Measurements from ENCODE around the gene TECTB. TPM values are rescaled to one million over a fixed set of nuclear protein-coding genes. Genes with fewer than 3 reads are reported as not detected.
"Not testable (repeated sequence)": the region's sequence is repeated elsewhere in the genome, so short reads cannot be mapped to it uniquely, and the experiment has no call there.

The TECTB gene
- not detected for total RNA-seq

DNA sequence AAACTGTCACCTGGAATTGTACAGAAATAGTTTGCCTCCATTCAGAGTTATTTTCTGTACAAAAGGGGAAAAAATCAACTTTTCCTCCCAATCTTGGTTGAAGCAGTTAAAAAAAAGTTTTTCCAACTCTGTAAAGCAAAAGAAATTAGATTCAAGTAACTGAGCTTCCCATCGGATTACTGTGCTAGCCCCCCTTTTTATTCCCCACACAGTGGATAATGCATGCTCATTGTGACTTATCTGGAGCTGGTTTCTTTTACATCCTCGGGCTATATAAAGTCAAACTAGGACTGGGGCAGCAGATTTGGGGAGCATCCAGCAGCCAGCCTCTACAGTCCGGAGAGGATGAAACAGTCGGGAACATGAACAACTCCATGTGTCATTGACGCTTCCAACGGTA, at the start of gene TECTB:
TSS of gene TECTB (plus strand) at position 301 of the 400 bp plus-strand sequence. CDS start 335 bp downstream, outside the sequence.
- Mint-ChIP-seq H3K4me1 (no peaks in the 10 kb centered on the region), H3K4me3 (no peak within 1 kb of the TSS), H3K27me3 (peaks cover 35% of the 10 kb centered on the region), H3K9me3 (no peaks in the 10 kb centered on the region), H3K36me3 (ENCODE audit: low read depth) (no peaks in the 10 kb centered on the region), H3K27ac (no peak within 1 kb of the TSS)
- ATAC-seq (replicated peaks), result no peak

DNA sequence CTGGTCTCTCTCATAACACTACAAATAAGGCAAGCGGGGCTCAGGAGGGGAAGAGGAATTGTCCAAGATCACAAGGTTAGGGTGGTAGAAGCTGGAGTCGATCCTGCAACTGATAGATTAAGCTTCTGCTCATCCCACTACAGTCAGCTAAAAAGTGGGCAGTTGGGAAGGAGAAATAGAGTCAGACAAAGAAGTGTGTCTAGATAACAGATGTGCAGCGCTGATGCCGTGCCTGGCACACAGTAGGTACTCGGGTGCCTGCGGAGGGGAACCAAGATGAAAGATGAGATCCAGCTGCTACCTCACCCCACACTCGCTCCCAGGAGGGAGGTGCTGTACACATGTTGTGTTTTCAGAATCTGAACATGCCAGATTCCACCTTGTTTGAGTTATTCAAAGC, 48.1 kb upstream of the TECTB start:
- H3K27me3 Mint-ChIP-seq, result peaks cover 6% of the 10 kb centered on the region
- no peaks in the 10 kb centered on the region for H3K9me3 Mint-ChIP-seq
- no peak for ATAC-seq (replicated peaks)
- H3K27ac Mint-ChIP-seq, result no peak overlapping the region
- no peaks in the 10 kb centered on the region for H3K4me1 Mint-ChIP-seq
- H3K4me3 Mint-ChIP-seq, result no peak overlapping the region
- H3K36me3 Mint-ChIP-seq (ENCODE audit: low read depth), result no peaks in the 10 kb centered on the region

DNA sequence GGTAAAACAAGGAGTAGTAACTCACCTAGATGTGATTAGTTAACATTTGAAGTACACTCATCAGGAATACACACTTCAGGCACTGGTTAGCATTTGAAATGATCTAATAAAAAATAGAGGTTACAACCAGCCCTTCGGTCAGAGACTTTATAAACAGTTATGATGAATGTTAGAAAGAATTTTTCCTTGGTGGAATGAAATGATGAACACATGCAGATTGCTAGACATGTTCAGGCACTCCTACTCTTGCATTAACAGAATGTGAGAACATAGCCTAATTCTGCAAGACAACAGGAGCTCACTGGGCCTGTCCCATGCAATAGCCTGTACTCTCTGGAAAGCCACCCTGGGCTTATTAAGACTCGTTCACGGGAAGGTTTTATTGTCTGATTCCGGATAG, 47.3 kb upstream of the TECTB start:
- H3K9me3 Mint-ChIP-seq, result peaks cover 1% of the 10 kb centered on the region
- no peak overlapping the region for H3K4me3 Mint-ChIP-seq
- H3K27me3 Mint-ChIP-seq, result peaks cover 8% of the 10 kb centered on the region
- H3K36me3 Mint-ChIP-seq (ENCODE audit: low read depth), result no peaks in the 10 kb centered on the region
- ATAC-seq (replicated peaks), result no peak
- no peak overlapping the region for H3K27ac Mint-ChIP-seq
- H3K4me1 Mint-ChIP-seq, result no peaks in the 10 kb centered on the region

DNA sequence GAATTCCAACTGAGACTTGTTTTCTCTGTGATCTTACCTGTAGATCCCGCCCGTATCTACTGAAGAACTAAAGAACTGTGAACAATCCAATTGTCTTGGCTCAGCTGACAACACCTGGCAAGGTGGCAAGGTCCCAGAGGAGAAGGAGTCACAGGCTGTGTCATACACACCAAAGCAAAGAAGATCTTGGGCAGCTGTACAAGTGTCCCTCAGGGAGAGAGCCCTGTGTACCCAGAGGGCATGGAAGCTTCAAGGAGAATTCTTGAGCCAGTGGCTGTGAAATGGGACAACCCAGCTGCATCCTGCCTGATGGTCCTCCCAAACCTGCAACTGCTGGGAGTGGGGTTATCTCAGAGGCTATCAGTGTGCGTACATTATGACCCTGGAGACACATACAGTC, 46.7 kb upstream of the TECTB start:
- no peak for ATAC-seq (replicated peaks)
- Mint-ChIP-seq H3K9me3 (peaks cover 4% of the 10 kb centered on the region), H3K27me3 (peaks cover 9% of the 10 kb centered on the region), H3K4me1 (no peaks in the 10 kb centered on the region), H3K36me3 (ENCODE audit: low read depth) (no peaks in the 10 kb centered on the region), H3K27ac (no peak overlapping the region), H3K4me3 (no peak overlapping the region)

DNA sequence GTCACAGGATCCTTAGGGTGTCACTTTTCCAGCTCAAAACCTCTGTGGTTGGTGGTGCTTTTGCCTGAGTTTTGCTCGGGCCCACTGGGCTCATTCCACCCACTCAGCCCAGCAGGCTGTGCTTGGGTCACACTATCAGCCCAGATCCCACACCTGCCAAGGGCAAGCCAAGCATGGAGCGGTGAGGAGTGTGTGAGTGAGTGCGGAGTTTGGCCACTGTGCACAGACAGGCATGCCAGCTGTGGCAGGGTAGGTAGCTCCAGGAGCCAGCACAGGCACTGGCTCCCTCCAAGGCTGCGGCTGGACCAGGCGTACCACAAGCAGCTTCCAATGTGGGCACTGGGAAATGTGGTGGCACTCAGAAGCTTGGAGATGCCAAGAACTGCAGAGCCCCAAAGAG, 43.9 kb upstream of the TECTB start:
- Mint-ChIP-seq H3K36me3 (ENCODE audit: low read depth) (no peaks in the 10 kb centered on the region), H3K4me1 (no peaks in the 10 kb centered on the region), H3K4me3 (no peak overlapping the region), H3K9me3 (peaks cover 4% of the 10 kb centered on the region), H3K27me3 (peaks cover 9% of the 10 kb centered on the region), H3K27ac (no peak overlapping the region)
- ATAC-seq (replicated peaks), result no peak

DNA sequence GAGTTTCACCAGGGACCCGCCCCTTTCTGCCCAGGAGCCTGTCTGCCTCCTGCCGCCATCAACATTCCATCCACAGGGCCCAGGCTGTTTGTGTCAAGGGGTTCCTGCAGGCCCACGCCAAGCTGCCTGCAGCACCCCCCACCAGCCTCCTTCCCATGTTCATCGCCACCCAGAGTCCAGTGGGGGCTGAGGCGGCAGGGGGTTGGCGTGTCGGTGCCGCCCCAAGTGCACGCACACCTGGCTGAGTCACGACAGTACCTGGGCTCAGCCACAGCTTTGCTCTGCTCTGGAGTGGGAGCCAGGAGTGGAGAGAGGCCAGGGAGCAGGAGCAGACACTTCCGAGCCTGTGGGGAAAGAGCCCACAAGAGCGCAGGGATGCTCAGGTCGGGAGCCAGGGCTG, 42.8 kb upstream of the TECTB start:
- peaks cover 9% of the 10 kb centered on the region for H3K27me3 Mint-ChIP-seq
- no peaks in the 10 kb centered on the region for H3K4me1 Mint-ChIP-seq
- H3K36me3 Mint-ChIP-seq (ENCODE audit: low read depth), result no peaks in the 10 kb centered on the region
- no peak overlapping the region for H3K4me3 Mint-ChIP-seq
- peaks cover 4% of the 10 kb centered on the region for H3K9me3 Mint-ChIP-seq
- no peak overlapping the region for H3K27ac Mint-ChIP-seq
- ATAC-seq (replicated peaks), result no peak

DNA sequence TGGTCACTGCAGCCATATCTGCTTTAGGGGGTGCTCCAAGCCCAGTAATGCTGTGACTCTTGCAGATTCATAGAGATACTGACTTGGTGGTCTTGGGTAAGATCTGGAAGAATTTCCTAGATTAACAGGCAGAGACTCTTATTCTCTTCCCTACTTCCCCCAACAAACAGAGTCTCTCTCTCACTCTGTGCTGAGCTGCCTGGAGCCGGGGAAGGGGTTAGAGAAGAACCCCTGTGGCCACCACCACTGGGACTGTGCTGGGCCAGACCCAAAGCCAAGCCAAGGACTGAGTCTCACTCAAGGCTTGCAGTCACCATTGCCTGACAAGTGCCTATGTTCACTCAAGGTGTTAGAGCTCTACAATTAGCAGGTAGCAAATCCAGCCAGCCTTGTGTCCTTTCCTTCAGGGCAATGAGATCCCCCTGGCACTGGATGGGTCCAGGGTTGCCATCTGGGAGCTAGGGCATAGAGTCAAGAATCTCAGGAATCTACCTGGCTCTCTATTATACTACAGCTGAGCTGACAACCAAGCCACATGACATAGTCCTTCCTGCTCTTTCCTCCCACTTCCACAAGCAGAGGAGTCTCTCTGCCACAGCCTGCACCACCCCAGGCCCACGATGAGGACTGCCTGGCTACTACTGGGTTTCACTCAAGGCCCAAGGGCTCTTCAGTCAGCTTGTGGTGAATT, 41.4 kb upstream of the TECTB start:
- H3K4me1 Mint-ChIP-seq, result no peaks in the 10 kb centered on the region
- no peak overlapping the region for H3K27ac Mint-ChIP-seq
- H3K27me3 Mint-ChIP-seq, result peaks cover 13% of the 10 kb centered on the region
- no peak for ATAC-seq (replicated peaks)
- H3K4me3 Mint-ChIP-seq, result no peak overlapping the region
- peaks cover 4% of the 10 kb centered on the region for H3K9me3 Mint-ChIP-seq
- no peaks in the 10 kb centered on the region for H3K36me3 Mint-ChIP-seq (ENCODE audit: low read depth)

DNA sequence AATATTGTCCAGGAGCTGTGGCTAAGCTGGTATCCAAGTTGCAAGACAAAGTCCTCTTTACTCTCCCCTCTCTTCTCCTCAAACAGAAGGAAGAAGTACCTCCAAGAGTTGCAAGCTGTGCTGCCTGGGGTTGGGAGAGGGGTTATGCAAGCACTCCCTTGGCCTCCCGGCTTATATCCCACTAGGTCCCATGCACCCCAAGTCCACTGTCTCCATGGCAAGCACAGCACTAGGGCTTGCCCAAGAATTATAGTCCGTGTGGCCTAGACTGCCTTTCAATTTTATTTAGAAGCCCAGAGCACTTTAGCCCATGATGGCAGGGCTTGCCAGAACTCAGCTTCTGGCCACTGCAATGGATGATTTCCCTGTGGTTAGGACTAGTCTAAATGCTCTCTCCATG, 40.4 kb upstream of the TECTB start:
- Mint-ChIP-seq H3K9me3 (peaks cover 4% of the 10 kb centered on the region), H3K4me1 (no peaks in the 10 kb centered on the region), H3K27ac (no peak overlapping the region), H3K36me3 (ENCODE audit: low read depth) (no peaks in the 10 kb centered on the region), H3K27me3 (peaks cover 15% of the 10 kb centered on the region), H3K4me3 (no peak overlapping the region)
- no peak for ATAC-seq (replicated peaks)

DNA sequence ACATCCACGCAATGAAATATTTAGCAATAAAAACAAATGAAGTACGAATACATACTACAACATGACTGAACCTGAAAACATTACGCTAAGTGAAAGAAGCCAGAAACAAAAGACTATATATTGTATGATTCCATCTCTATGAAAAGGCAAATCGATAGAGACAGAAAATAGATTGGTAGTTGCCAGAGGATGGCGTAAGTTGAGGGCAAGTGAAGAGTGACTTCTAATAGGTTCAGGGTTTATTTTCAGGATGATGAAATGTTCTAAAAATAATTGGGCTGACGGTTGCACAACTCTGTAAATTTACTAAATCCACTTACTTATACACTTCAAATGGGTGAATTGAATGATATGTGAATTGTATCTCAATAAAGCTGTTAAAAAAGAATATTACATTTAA, 39.5 kb upstream of the TECTB start:
- Mint-ChIP-seq H3K27me3 (peaks cover 19% of the 10 kb centered on the region), H3K9me3 (peaks cover 4% of the 10 kb centered on the region)

DNA sequence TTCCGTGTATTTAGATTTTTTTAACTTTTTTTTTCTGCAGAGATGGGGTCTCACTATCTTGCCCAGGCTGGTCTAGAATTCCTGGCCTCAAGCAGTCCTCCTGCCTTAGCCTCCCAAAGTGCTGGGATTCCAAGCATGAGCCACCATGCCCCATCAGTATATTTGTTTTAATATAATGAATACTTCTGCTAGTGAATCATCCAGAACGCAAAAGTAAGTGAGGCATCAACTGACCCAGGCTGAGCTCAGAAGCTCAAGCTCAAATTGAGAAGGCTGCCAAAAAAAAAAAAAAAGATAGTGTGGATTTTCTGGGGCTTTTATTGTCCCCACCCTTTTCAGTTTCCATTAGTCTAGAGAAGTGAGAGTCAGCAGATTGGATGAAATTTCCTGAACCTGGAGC, 39.0 kb upstream of the TECTB start:
- peaks cover 19% of the 10 kb centered on the region for H3K27me3 Mint-ChIP-seq
- H3K4me3 Mint-ChIP-seq, result no peak overlapping the region
- peaks cover 4% of the 10 kb centered on the region for H3K9me3 Mint-ChIP-seq
- no peak for ATAC-seq (replicated peaks)
- H3K27ac Mint-ChIP-seq, result no peak overlapping the region
- H3K4me1 Mint-ChIP-seq, result no peaks in the 10 kb centered on the region
- no peaks in the 10 kb centered on the region for H3K36me3 Mint-ChIP-seq (ENCODE audit: low read depth)

More for the DNA sequence above, 39.5 kb upstream of the TECTB start:
- Mint-ChIP-seq H3K4me3 (no peak overlapping the region), H3K27ac (no peak overlapping the region), H3K36me3 (ENCODE audit: low read depth) (no peaks in the 10 kb centered on the region), H3K4me1 (no peaks in the 10 kb centered on the region)
- no peak for ATAC-seq (replicated peaks)

DNA sequence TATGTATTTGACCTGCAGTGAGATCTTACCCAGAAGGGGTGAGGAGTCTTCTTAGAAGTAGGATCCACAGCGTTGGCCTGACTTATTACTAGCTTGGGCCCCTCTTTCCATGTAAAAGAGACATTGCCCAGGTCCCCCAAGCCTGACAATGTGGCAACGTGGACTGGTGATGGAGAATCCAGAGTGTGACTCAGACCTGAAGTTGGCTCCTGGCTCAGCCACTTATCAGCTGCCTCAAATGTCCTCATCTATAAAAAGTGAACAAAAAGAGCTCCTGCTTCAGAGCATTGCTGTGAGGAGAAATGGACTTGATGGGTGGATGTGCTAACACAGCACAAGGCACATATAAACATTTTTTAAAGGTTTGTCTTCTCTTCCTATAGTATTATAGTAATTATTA, 35.4 kb upstream of the TECTB start:
- no peak overlapping the region for H3K4me3 Mint-ChIP-seq
- no peak overlapping the region for H3K27ac Mint-ChIP-seq
- H3K9me3 Mint-ChIP-seq, result peaks cover 4% of the 10 kb centered on the region
- H3K27me3 Mint-ChIP-seq, result peaks cover 13% of the 10 kb centered on the region
- no peaks in the 10 kb centered on the region for H3K36me3 Mint-ChIP-seq (ENCODE audit: low read depth)
- no peaks in the 10 kb centered on the region for H3K4me1 Mint-ChIP-seq
- no peak for ATAC-seq (replicated peaks)

DNA sequence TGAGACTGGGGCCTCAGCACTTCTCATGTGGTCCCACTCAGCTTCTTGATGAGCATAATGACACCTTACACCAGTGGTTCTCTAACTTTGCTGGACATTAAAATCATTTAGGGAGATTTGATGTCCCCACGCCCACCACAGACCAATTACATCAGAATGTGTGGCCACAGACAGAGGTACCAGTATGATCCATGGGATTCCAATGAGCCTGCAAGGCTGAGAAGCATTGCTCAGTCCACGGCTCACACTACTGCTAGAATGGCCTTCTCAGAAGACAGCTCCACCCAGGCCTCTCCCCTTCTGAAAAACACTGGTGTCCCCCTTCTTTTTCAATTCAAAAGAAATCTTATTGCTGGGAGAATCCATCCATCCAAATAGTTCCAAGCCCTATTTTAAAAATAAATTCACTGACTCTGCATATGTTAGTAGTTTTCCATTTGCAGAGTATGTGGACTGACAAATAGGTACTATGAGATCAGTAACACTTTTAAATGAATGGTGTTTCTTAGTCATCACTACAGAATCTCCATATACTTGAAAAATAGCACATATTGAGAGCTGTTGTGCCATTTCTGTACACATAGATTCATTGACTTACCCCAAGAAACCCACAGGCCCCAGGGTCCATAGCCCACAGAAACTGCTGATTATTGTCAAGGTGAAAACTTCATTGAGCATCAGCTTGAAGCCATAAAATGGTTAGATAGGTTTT, 34.5 kb upstream of the TECTB start:
- no peak for ATAC-seq (replicated peaks)
- Mint-ChIP-seq H3K27me3 (peaks cover 10% of the 10 kb centered on the region), H3K4me3 (no peak overlapping the region), H3K27ac (no peak overlapping the region), H3K9me3 (peaks cover 4% of the 10 kb centered on the region), H3K4me1 (no peaks in the 10 kb centered on the region), H3K36me3 (ENCODE audit: low read depth) (no peaks in the 10 kb centered on the region)

DNA sequence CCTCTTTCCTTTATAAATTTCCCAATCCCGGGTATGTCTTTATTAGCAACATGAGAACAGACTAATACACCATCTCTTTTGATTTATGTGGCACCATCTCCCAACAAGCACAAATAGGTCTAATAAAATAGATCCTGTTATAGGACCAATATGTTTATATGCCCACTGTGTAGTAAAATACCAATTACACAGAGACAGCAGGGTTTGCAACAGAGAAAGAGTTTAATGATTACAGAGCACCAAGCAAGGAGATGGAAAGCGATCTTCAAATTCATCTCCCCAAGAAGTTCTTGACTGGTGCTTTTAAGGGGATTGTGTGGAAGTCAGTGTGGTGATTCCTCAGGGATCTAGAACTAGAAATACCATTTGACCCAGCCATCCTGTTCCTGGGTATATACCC, 33.5 kb upstream of the TECTB start:
- H3K36me3 Mint-ChIP-seq (ENCODE audit: low read depth), result no peaks in the 10 kb centered on the region
- no peak for ATAC-seq (replicated peaks)
- H3K27ac Mint-ChIP-seq, result no peak overlapping the region
- H3K9me3 Mint-ChIP-seq, result peaks cover 4% of the 10 kb centered on the region
- peaks cover 10% of the 10 kb centered on the region for H3K27me3 Mint-ChIP-seq
- H3K4me1 Mint-ChIP-seq, result no peaks in the 10 kb centered on the region
- H3K4me3 Mint-ChIP-seq, result no peak overlapping the region

DNA sequence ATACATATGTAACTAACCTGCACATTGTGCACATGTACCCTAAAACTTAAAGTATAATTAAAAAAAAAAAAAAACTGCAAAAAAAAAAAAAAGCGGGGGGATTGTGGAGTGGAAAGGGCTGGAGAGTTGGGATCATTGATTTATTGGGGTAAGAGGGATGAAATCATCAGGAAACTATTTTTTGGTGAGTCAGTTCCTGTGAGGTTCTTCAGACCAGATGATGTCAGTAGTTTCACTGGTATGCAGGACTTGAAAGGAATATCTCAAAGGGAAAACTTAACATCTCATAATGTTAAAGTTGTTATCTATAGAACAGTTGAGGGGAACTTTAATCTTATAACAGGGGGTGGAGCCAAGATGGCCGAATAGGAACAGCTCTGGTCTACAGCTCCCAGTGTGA, 32.6 kb upstream of the TECTB start:
- ATAC-seq (replicated peaks), result no peak
- no peak overlapping the region for H3K4me3 Mint-ChIP-seq
- no peak overlapping the region for H3K27ac Mint-ChIP-seq
- no peaks in the 10 kb centered on the region for H3K36me3 Mint-ChIP-seq (ENCODE audit: low read depth)
- H3K9me3 Mint-ChIP-seq, result peaks cover 4% of the 10 kb centered on the region
- no peaks in the 10 kb centered on the region for H3K4me1 Mint-ChIP-seq
- peaks cover 13% of the 10 kb centered on the region for H3K27me3 Mint-ChIP-seq

DNA sequence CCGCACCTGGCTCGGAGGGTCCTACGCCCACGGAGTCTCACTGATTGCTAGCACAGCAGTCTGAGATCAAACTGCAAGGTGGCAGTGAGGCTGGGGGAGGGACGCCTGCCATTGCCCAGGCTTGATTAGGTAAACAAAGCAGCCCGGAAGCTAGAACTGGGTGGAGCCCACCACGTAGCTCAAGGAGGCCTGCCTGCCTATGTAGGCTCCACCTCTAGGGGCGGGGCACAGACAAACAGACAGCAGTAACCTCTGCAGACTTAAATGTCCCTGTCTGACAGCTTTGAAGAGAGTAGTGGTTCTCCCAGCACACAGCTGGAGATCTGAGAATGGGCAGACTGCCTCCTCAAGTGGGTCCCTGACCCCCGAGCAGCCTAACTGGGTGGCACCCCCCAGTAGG, 32.0 kb upstream of the TECTB start:
- not testable (repeated sequence) for H3K4me3 Mint-ChIP-seq; H3K36me3 Mint-ChIP-seq (ENCODE audit: low read depth); H3K9me3 Mint-ChIP-seq; H3K4me1 Mint-ChIP-seq; ATAC-seq (replicated peaks); H3K27ac Mint-ChIP-seq
- peaks cover 13% of the 10 kb centered on the region for H3K27me3 Mint-ChIP-seq
